OCI-LY1 (cell line): ENCODE measurements around the gene VAMP5.

Experiments used
- CTCF ChIP-seq: fragments of 200-600 bp; sonication (generic), shearing (Covaris generic); IDR thresholded peaks from 2 replicates; pipeline ENCODE4 v1.5.1; 2017; ENCODE audit warnings: mild to moderate bottlenecking, antibody characterized with exemption, low read length, moderate library complexity, mixed read lengths
- EZH2 ChIP-seq: fragments of 200-600 bp; sonication (generic), shearing (Covaris generic); IDR thresholded peaks from 2 replicates; pipeline ENCODE4 v1.8.0; 2017; ENCODE audit warnings: borderline replicate concordance, mixed run types, mild to moderate bottlenecking, antibody characterized with exemption, low read length, moderate library complexity, mixed read lengths

GRCh38 chr2:85541753-85542457 is 42.3 kb upstream of the VAMP5 start:
- TF ChIP-seq CTCF (no peak), EZH2 (no peak)
